Measurements from ENCODE around the gene ASCC1.

ASCC1 gene

GRCh38 chr10:72098301-72098835 lies 117.7 kb downstream of the ASCC1 start:
- DNase-seq (ENCODE audit: low read depth in 2 of 2) = no peak

DNA sequence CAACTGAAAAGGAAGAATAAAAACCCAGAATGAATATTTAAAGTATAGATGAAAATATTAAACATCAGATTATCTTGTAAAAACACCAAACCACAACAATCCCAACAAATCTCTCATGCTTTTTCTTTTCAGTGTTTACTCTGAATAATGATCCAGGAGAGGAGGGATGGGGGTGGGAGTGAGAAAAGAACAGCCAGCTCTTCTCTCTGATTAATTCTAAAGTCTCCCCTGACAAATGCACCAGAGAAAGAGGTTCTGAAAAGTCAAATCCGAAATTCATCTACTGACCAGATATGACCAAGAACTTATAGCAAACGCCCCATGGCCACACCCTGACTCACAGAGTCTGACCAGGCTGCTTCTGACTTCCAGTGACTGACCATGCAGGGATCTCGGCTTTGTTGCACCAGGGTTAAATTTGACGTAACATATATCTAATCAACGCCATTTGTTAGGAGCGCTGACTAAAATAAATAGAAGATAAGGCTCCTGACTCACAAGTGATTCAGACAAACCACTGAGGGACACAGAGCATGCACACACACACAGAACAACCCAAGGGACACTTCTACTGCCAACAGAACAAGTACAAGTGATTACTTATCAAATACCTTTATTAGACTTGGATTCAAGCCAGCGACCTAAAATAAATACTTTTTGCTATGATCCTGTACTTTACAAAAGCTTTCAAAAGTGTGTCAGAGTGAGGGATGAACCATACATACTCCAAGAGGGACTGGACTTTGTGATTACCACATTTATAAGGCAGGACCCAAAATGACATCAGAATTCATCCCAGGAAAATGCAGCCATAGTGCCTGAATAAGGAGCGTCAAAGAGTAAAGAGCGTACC lies 118.4 kb downstream of the ASCC1 start:
- no peak for DNase-seq (ENCODE audit: low read depth in 2 of 2)

GRCh38 chr10:72096115-72097000 lies 119.7 kb downstream of the ASCC1 start:
- DNase-seq (ENCODE audit: low read depth in 2 of 2) = peak in 1 of 2 donors; percentile 35

DNA sequence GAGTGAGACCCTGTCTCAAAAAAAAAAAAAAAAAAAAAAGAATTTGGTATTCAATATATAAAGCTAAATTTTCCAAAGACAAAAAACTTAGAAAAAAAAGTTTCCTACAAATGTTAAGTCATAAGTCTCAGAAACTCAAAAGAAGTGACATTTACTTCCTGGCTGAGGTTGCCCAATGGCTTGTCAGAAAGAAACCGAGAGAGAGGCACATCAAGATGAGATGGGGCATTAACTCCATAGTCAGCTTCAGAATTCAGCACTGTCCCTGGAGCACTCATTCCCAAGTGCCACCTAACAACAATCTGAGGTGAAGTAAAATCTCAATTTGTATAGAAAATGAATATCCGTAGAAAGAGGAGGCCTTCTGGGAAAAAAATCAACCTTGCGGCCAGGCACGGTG lies 120.9 kb downstream of the ASCC1 start:
- DNase-seq (ENCODE audit: low read depth in 2 of 2) = no peak

GRCh38 chr10:72094574-72094973 lies 121.5 kb downstream of the ASCC1 start:
- DNase-seq (ENCODE audit: low read depth in 2 of 2) = no peak

DNA sequence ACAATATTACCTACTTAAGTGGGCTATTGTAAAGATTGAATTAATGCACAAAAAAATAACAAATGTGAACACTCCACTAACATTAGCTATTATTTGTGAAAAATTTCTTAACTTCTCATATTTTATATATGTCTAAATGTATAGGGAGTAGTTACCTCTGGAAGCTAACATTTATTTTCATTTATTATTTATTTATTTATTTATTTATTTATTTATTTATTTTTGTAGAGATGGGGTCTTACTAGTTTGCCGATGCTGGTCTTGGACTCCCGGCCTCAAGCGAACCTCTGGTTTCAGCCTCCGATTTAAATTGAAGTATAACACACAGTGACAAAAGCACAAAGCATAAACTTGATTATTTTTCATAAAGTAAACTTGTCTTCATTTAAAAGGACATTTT lies 122.6 kb downstream of the ASCC1 start:
- no peak for DNase-seq (ENCODE audit: low read depth in 2 of 2)

GRCh38 chr10:72092987-72093386 lies 123.1 kb downstream of the ASCC1 start:
- no peak for DNase-seq (ENCODE audit: low read depth in 2 of 2)

- no peak for DNase-seq (ENCODE audit: low read depth in 2 of 2)
Observed at GRCh38 chr10:72092171-72092924, 123.7 kb downstream of the ASCC1 start.

GRCh38 chr10:72090326-72090725 lies 125.8 kb downstream of the ASCC1 start:
- no peak for DNase-seq (ENCODE audit: low read depth in 2 of 2)

GRCh38 chr10:72089618-72090017 lies 126.5 kb downstream of the ASCC1 start:
- DNase-seq (ENCODE audit: low read depth in 2 of 2) = no peak

DNA sequence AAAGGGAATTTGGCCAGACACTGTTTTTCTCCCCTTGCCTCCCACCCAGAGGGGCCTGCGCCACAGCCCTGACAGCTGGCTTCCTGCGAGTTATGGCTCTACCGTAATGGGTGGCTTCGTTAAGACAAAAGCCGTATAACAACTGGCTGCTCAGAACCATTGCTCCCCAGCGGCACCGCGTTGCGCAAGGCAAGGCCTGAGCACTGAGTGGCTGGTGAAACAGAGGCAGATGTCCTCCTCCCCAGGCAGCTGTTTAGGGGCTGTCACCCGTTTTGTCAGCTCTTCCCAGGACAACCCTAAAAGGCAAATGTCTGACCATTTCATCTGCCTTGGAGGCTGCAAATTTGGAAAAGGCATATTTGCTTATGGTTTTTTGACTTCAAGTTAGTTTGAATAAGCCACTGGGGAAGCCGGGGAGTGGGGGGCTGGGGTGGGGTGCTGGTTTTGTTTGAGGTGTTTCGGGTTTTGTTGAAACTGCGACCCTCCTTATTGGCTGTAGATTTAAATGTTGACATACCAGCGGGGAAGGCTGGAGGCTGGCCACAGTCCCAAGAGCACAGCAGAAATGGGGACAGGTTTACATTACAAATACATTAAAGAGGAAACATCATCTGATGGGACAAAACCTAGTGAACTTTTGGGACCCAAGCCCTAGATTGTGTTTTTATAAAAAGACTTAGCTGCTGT lies 127.0 kb downstream of the ASCC1 start:
- DNase-seq (ENCODE audit: low read depth in 2 of 2) = no peak

- DNase-seq (ENCODE audit: low read depth in 2 of 2) = peak in 1 of 2 donors; percentile 44
Observed at GRCh38 chr10:72087969-72088888, 127.8 kb downstream of the ASCC1 start, which contains the start of gene SPOCK2. Gene SPOCK2, minus strand, starts transcription at chr10:72088551. Its CDS starts 223 bp downstream, at chr10:72088328.

DNA sequence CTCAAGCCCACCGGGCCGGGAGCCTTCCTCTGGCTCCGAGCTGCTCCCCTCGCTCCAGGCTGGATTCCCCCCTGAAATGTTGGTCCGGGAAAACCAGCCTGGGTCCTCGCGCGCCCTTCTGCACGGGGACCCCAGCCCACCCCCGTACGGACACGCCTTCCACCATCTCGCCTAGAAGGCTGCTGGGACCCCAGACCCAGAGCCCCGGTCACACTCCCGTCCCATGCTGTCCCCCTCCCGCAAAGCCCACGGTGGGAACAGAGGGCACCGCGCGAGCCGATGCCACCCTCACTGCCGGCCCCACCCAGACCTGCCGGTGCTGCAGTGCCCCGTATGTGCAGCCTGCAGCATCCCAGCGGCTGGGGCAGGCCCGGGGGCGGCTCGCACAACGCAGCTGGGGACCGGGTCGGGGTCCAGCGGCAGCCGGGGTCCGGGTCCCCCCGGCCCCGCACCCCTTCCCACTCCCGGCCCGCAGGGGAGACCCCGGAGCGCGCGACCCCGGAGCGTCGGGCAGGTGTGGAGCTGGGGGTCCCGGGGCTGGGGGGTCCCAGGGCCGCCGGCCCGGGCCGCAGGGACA lies 128.6 kb downstream of the ASCC1 start:
- DNase-seq (ENCODE audit: low read depth in 2 of 2) = no peak

DNA sequence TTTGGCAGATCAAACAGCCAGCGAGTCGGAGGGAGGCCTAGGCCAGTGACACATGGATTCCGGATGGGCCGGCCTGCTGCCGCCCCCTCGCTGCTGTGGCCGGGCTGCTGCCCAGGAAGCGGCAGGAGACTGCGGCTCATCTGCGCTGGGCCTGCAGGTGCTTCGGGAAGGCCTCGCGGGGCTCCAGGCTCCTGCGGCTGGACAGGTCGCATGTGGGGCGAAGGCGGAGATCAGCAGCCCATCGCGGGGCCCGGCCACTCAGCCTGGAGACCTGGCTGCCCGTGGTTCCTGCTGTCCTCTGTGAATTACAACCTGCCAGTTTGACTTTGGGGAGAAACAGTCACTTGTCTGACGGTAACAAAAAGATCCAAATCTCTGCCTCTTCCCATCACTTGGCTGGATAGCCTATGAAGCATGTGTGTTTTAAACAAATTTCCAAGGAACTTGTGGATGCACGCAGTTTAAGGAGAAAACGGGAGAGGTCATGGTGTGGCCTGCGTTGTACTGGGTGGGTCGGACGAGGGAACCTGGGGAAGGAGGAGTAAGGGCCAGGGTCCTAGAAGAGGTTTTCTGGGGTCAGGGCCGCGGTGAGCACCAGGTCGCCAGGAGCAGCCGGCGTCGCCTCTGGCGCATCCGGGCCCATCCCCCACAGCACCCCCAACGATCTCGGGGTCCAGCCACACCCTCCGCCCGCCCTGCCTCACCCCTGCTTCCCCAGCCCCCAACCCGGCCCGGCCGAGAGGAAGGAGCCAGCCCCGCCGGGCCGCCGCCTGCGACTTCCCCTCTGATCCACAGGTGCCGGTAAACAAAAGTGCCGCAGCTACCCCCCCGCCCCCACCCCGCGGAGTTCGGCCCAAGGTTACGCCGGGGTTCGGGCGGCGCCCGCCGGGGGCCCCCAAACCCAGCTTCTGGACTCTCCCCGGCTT lies 129.3 kb downstream of the ASCC1 start:
- no peak for DNase-seq (ENCODE audit: low read depth in 2 of 2)

DNA sequence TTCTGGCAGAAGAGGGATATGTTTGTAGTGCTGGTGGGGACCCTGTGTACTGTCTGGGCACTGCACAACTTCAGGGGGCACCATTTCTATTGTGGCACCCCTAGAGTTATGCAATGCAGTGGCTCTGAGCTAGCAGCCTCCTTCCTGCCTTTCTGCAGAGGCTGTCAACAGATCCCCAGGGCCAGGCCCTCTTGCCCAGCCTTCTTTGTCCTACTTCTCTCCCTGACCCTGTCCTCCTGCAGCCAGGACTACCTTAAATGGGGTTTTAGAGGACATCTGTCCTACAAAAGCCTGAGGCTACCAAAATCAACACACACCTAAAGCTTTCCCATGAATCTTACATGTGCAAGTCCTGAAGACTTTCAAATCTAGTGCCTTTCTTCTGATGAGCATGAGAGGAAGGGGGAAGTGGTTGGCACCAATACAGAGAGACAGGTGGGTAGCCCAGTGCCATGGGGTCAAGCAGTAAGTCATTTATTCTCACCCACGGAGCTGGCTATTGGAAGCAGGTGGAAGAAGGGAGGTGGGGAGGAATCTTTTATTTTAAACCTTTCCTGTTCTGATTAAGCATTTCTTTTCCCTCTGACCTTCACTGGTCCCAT lies 130.1 kb downstream of the ASCC1 start:
- DNase-seq (ENCODE audit: low read depth in 2 of 2) = no peak

DNA sequence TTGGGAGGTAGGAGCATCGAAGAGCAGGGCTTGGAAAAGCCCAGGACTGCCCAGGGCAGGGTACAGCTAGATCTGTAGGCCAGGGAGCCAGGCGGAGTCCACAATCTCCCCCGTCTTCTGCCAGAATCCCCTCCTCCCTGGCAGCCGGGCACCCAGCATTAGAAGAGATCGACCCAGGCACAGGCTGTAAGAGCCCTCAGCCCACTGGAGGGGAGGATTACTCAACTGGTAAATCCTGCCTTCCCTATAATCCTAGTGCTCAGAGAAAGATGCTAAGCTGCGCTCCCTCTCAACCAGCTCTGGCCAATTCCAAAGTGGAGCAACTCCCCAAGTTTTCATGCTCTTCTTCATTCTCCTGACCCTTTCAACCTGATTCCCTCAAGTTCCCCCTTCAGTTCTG lies 130.9 kb downstream of the ASCC1 start:
- DNase-seq (ENCODE audit: low read depth in 2 of 2) = no peak

DNA sequence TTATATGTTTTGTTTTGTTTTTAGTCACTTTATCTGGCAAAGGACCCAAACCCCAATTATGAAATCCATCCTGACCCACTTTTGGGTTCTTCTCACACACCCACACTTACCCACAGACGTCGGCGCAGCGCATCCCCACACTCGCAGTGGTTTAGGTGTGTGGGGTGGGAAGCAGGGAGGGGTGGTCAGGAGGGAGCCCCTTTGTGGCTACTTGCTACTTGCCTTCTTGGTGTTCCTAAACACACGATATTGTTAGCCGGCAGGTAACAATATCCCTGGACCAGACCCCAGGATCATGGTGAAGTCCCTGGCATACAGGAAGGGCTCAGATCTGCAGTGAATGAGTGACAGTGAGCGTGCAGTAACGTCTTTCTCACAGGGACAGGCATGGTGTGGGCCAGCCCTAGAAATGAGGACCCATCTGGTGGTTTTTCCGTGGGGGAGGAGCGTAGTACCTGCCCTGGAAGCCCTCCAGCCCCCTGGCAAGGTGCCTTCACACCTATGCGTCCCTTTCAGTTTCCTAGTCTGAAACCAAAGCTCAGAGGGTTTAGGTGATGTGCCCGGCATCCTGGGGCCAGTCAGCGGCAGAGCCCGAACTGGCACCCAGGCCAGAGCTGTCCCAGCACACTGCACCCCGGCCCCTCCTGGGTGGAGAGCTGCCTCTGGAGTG lies 132.2 kb downstream of the ASCC1 start:
- no peak for DNase-seq (ENCODE audit: low read depth in 2 of 2)

Data from stimulated activated CD8-positive, alpha-beta memory T cell treated with anti-CD3 and anti-CD28 coated beads, Interleukin-15, amount 100 ng/mL, for 48 hours (primary cell).